Natural killer cell treated with Interleukin-12 subunit alpha and Interleukin-12 subunit beta and Interleukin-15 and Interleukin-18, amount 100 ng/mL, for 72 hours (primary cell): ENCODE results near the gene PROSER2. TPM values are rescaled to one million over a fixed set of nuclear protein-coding genes. Genes with fewer than 3 reads are reported as not detected.
"Not testable (repeated sequence)": the region's sequence is repeated elsewhere in the genome, so short reads cannot be mapped to it uniquely, and the experiment has no call there.

ENCODE experiments used
- ATAC-seq, 2 donors: fragments of 150-1000 bp; cut with Tn5 transposase in 1 of 2; sonication (Bioruptor Pico), chemical (Tn5 transposase) in 1 of 2; 2 replicates each; pipeline ENCODE4 v1.10.0; 2021
- DNase-seq: peaks from one replicate; pipeline ENCODE4 v3.0.0; 2022; ENCODE audit warnings: low spot score
- H3K27ac Mint-ChIP-seq, 2 donors: 1 replicate in 1 of 2; 2 replicates in 1 of 2; pipeline ENCODE4 v1.8.0; 2022; ENCODE audit warnings: mixed read lengths in 2 of 2, mild to moderate bottlenecking in 1 of 2, moderate library complexity in 1 of 2
- H3K27me3 Mint-ChIP-seq, 2 donors: 1 replicate in 1 of 2; 2 replicates in 1 of 2; pipeline ENCODE4 v1.8.0; 2022; ENCODE audit warnings: mixed read lengths in 2 of 2
- H3K36me3 Mint-ChIP-seq: one replicate; pipeline ENCODE4 v1.8.0; 2022; ENCODE audit warnings: mixed read lengths
- H3K4me1 Mint-ChIP-seq, 2 donors: 1 replicate in 1 of 2; 2 replicates in 1 of 2; pipeline ENCODE4 v1.8.0; 2022; ENCODE audit warnings: low read depth in 2 of 2, mixed read lengths in 2 of 2, mild to moderate bottlenecking in 1 of 2
- H3K4me3 Mint-ChIP-seq: one replicate; pipeline ENCODE4 v1.8.0; 2022; ENCODE audit warnings: mixed read lengths
- H3K9me3 Mint-ChIP-seq: 2 replicates; pipeline ENCODE4 v1.8.0; 2022; ENCODE audit warnings: mixed read lengths
- total RNA-seq, 2 donors: library from RNA; stranded (reverse); gene quantifications; one replicate each; pipeline ENCODE4 v1.2.3, GENCODE V29; 2022

PROSER2 gene
- total RNA-seq, 2 donors from 2014 or later, result 0.43 to 1.2 TPM

DNA sequence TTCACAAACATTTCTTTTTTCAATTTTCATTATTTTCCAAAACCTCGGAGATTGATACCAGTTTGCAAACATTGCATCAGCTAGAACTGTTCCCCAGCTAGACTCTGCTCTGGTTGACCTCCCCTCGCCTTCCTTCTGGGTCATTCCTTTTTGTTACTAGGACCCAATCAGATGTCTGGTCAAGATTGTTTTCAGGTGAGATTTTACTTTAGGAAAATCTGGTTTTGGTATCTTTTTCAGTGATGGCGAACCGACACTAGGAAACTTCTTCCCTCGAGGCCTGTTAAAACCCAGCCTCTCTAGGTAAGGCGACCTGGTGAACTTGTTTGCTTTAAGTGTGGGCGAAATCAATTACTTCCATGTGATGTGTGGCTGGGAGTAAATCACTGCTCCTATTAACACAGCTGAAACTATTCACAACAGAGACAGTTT is 8.4 kb downstream of the PROSER2 start:
- H3K27ac Mint-ChIP-seq, result no peak overlapping the region
- no peaks in the 10 kb centered on the region for H3K9me3 Mint-ChIP-seq
- no peaks in the 10 kb centered on the region for H3K4me1 Mint-ChIP-seq
- no peak overlapping the region for H3K4me3 Mint-ChIP-seq
- ATAC-seq (no peak), DNase-seq (no peak)
- no peaks in the 10 kb centered on the region for H3K36me3 Mint-ChIP-seq
- H3K27me3 Mint-ChIP-seq, result peaks cover 15 to 29% of the 10 kb centered on the region in 2 donors

DNA sequence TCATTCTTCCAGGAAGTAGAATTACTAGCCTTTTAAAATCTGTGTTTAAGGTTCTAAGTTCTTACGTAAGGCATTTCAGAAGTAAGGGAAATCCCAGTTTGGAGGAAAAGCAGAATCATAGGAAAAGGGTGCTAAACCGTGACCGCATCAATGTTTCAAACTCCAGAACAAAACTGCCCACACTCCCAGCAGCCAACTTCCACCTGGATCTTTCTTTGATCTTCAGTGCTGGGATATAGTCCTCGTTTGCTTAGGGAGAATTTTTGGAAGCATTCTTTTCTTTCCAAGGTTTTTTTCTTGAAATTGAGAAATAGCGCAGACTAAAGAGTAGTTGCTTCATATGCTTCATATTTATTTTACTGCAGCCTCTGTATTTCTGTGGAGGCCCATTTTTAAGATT is 8.9 kb downstream of the PROSER2 start:
- H3K27ac Mint-ChIP-seq, result no peak overlapping the region
- DNase-seq, result no peak
- ATAC-seq, result no peak
- H3K27me3 Mint-ChIP-seq, result peaks cover 14 to 31% of the 10 kb centered on the region in 2 donors
- H3K36me3 Mint-ChIP-seq, result no peaks in the 10 kb centered on the region
- no peak overlapping the region for H3K4me3 Mint-ChIP-seq
- no peaks in the 10 kb centered on the region for H3K4me1 Mint-ChIP-seq
- no peaks in the 10 kb centered on the region for H3K9me3 Mint-ChIP-seq

DNA sequence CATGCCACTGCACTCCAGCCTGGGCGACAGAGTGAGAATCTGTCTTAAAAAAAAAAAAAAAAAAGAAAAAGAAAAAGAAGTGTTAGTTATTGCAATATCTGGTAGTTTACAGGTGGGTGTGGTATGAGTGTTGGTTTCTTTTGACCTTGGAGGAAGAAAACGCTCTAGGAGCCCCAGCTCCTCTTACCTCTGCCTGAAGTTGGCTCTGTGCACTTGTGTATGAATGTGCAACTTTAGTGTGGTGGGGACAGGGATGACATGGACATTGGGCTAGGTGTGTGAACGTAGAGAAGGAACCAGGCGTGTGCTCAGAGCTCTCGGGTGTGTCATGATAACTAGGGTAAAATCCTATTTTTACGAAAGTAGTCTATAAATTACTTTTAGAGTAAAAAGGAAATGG is 11.9 kb downstream of the PROSER2 start:
- Mint-ChIP-seq H3K4me1 (no peaks in the 10 kb centered on the region), H3K9me3 (no peaks in the 10 kb centered on the region), H3K36me3 (no peaks in the 10 kb centered on the region), H3K4me3 (no peak overlapping the region), H3K27me3 (peaks cover 7 to 37% of the 10 kb centered on the region in 2 donors), H3K27ac (no peak overlapping the region)
- DNase-seq (no peak), ATAC-seq (no peak)

GRCh38 chr10:11835704-11836103 is 12.5 kb downstream of the PROSER2 start:
- Mint-ChIP-seq H3K27me3 (peaks cover 5 to 32% of the 10 kb centered on the region in 2 donors), H3K4me1 (no peaks in the 10 kb centered on the region), H3K27ac (no peak overlapping the region), H3K9me3 (no peaks in the 10 kb centered on the region), H3K4me3 (no peak overlapping the region), H3K36me3 (no peaks in the 10 kb centered on the region)
- ATAC-seq (no peak), DNase-seq (no peak)

- Mint-ChIP-seq H3K9me3 (no peaks in the 10 kb centered on the region), H3K27me3 (peaks cover 4 to 36% of the 10 kb centered on the region in 2 donors), H3K36me3 (no peaks in the 10 kb centered on the region), H3K4me3 (no peak overlapping the region), H3K27ac (no peak overlapping the region), H3K4me1 (no peaks in the 10 kb centered on the region)
- DNase-seq (no peak), ATAC-seq (no peak)
Observed at GRCh38 chr10:11837372-11838161, 14.4 kb downstream of the PROSER2 start.

DNA sequence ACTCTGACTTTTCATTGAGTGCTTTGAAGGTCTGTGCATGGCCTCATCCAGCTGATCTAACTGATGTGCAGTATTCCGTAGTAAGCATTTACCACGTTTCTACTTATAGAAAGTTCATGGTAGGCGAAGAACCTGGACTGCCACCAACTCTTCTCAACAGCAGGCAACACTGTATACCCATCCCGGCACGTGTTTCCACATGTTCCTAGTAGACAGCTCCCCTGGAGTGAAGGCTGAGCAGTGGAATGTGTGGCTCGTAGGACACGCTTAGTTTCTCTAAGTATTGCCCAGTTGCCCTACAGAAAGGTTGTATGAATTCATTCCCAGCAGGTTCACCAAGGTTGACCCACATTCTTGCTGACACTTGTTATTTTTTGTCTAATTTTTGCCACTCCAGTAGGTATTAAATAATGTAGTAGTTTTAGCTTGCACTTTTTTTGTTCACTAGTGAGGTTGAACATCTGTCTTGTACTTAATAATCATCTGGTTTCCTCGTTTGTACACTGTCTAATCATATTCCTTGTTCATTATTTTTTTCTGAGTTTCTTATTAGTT is 15.2 kb downstream of the PROSER2 start:
- DNase-seq, result no peak
- H3K9me3 Mint-ChIP-seq, result no peaks in the 10 kb centered on the region
- H3K27ac Mint-ChIP-seq, result no peak overlapping the region
- H3K36me3 Mint-ChIP-seq, result no peaks in the 10 kb centered on the region
- H3K27me3 Mint-ChIP-seq, result peaks cover 2 to 35% of the 10 kb centered on the region in 2 donors
- H3K4me3 Mint-ChIP-seq, result no peak overlapping the region
- ATAC-seq, result no peak
- H3K4me1 Mint-ChIP-seq, result no peaks in the 10 kb centered on the region

DNA sequence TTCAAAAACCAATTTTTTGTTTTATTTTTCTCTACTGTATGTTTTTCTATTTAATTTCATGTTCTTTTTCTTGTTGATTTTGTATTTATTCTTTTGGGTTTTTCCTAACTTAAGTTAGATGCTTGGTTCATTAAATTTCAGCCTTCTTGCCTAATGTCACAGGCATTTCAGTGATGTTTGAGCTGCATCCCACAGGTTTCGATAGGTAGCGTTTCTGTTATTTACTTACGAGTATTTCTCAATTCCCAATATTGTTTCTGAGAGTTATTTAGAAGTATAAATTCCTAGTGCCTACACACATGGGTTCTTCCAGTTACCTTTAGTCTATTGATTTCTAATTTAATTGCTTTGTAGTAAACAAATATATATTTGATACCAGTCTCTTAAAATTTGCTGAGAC is 18.2 kb downstream of the PROSER2 start:
- Mint-ChIP-seq H3K36me3 (no peaks in the 10 kb centered on the region), H3K27me3 (peaks cover 2 to 29% of the 10 kb centered on the region in 2 donors), H3K4me3 (no peak overlapping the region), H3K4me1 (no peaks in the 10 kb centered on the region), H3K9me3 (no peaks in the 10 kb centered on the region), H3K27ac (no peak overlapping the region)
- ATAC-seq (no peak), DNase-seq (no peak)

- no peak for ATAC-seq
- peaks cover 2 to 20% of the 10 kb centered on the region in 2 donors for H3K27me3 Mint-ChIP-seq
- no peak for DNase-seq
- no peak overlapping the region for H3K27ac Mint-ChIP-seq
- H3K9me3 Mint-ChIP-seq, result no peaks in the 10 kb centered on the region
- no peaks in the 10 kb centered on the region for H3K4me1 Mint-ChIP-seq
- H3K36me3 Mint-ChIP-seq, result no peaks in the 10 kb centered on the region
- H3K4me3 Mint-ChIP-seq, result no peak overlapping the region
Observed at GRCh38 chr10:11842411-11842810, 19.3 kb downstream of the PROSER2 start.

GRCh38 chr10:11845113-11845512 is 22.0 kb downstream of the PROSER2 start:
- H3K4me1 Mint-ChIP-seq, result no peaks in the 10 kb centered on the region
- no peaks in the 10 kb centered on the region for H3K9me3 Mint-ChIP-seq
- H3K36me3 Mint-ChIP-seq, result no peaks in the 10 kb centered on the region
- H3K27ac Mint-ChIP-seq, result no peak overlapping the region
- H3K27me3 Mint-ChIP-seq, result peaks cover 0 to 14% of the 10 kb centered on the region in 2 donors
- ATAC-seq, result no peak
- DNase-seq, result no peak
- no peak overlapping the region for H3K4me3 Mint-ChIP-seq

- H3K27ac Mint-ChIP-seq, result no peak overlapping the region
- H3K4me3 Mint-ChIP-seq, result no peak overlapping the region
- peaks cover 0 to 10% of the 10 kb centered on the region in 2 donors for H3K27me3 Mint-ChIP-seq
- DNase-seq (no peak), ATAC-seq (no peak)
- H3K4me1 Mint-ChIP-seq, result no peaks in the 10 kb centered on the region
- H3K36me3 Mint-ChIP-seq, result no peaks in the 10 kb centered on the region
- no peaks in the 10 kb centered on the region for H3K9me3 Mint-ChIP-seq
Observed at GRCh38 chr10:11846542-11846941, 23.4 kb downstream of the PROSER2 start.

GRCh38 chr10:11849277-11849676 is 26.1 kb downstream of the PROSER2 start:
- Mint-ChIP-seq H3K36me3 (no peaks in the 10 kb centered on the region), H3K27ac (no peak overlapping the region), H3K4me3 (no peak overlapping the region), H3K4me1 (no peaks in the 10 kb centered on the region), H3K9me3 (no peaks in the 10 kb centered on the region), H3K27me3 (peaks cover 0 to 14% of the 10 kb centered on the region in 2 donors)
- ATAC-seq (no peak), DNase-seq (no peak)

DNA sequence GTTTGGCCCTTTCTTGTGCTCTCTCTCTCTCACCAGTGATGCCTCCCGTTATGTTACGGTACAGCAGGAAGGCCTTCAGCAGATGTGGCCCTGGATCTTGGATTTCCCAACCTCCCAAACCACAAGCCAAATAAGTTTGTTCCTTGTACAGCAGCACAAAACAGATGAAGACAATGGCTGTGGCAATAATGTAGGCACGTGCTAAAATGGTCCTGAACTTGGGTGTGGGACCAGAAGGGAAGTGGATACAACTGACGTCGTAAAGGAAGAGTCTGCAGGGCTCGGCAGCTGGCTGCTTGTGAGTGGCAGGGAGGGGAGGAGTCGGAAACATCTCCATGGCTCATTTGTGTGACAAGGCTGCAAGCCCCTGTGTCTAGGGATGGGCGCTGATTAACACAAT is 26.8 kb downstream of the PROSER2 start:
- H3K4me3 Mint-ChIP-seq, result no peak overlapping the region
- no peaks in the 10 kb centered on the region for H3K36me3 Mint-ChIP-seq
- DNase-seq, result no peak
- H3K4me1 Mint-ChIP-seq, result no peaks in the 10 kb centered on the region
- no peaks in the 10 kb centered on the region for H3K9me3 Mint-ChIP-seq
- H3K27ac Mint-ChIP-seq, result no peak overlapping the region
- no peak for ATAC-seq
- peaks cover 0 to 14% of the 10 kb centered on the region in 2 donors for H3K27me3 Mint-ChIP-seq

DNA sequence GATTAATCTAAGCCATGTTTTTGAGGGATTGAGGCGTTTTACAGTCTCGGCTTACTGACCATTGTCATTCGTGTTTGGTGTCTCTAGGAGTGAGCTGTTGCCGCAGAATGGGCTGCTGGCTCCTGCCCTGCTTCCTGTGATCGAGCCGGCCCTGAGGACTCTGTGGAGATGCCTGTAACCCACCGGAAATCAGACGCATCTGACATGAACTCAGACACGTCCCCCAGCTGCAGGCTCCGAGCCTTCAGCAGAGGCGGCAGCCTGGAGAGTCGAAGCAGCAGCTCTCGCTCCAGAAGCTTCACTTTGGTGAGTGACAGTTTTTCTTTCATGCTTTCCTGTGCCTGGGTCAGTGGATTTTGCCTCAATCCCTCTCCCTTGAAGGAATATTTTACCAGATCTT is 28.8 kb downstream of the PROSER2 start:
- H3K9me3 Mint-ChIP-seq, result no peaks in the 10 kb centered on the region
- no peak overlapping the region for H3K27ac Mint-ChIP-seq
- DNase-seq (no peak), ATAC-seq (no peak)
- H3K4me1 Mint-ChIP-seq, result no peaks in the 10 kb centered on the region
- H3K36me3 Mint-ChIP-seq, result no peaks in the 10 kb centered on the region
- no peak overlapping the region for H3K4me3 Mint-ChIP-seq
- peaks cover 0 to 14% of the 10 kb centered on the region in 2 donors for H3K27me3 Mint-ChIP-seq

GRCh38 chr10:11852637-11853036 is 29.5 kb downstream of the PROSER2 start:
- not testable (repeated sequence) for ATAC-seq

More at GRCh38 chr10:11852637-11853036, 29.5 kb downstream of the PROSER2 start:
- not testable (repeated sequence) for H3K27ac Mint-ChIP-seq, H3K9me3 Mint-ChIP-seq, H3K4me1 Mint-ChIP-seq, DNase-seq, H3K36me3 Mint-ChIP-seq, H3K4me3 Mint-ChIP-seq
- peaks cover 0 to 14% of the 10 kb centered on the region in 2 donors for H3K27me3 Mint-ChIP-seq
